ENCODE measurements around the gene LRRC30. TPM values are rescaled to one million over a fixed set of nuclear protein-coding genes. Genes with fewer than 3 reads are reported as not detected.

LRRC30 gene
- total RNA-seq, 1 experiment from 2014 or later, result not detected

DNA sequence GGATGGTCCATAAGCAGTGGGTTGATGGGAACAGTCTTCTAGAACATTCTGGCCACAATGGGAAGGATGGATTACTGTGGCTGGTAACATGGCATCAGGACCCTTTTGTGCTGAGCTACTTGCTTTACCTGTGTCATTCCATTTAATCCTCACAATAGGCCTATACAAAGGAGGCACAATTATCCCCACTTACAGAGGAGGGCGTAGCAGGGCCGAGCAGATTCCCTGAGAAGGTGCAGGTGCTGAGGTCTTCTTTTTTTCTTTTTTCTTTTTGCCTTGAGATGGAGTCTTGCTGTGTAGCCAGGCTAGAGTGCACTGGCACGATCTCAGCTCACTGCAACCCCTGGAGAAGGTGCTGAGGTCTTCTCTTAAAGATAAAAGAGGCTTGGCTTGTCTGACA, 6.7 kb upstream of the LRRC30 start:
- RAD21 ChIA-PET (ENCODE audit: low non-redundant PET in 1 of 2, low total read pairs in 2 of 2, uncharacterized antibody in 2 of 2, unreplicated experiment in 2 of 2), result no interaction called here
- intact Hi-C loops (cut with micrococcal nuclease), result no loop called here
- no peak overlapping the region for H2AFZ ChIP-seq (ENCODE audit: low read depth, low read length, poor library complexity, severe bottlenecking)

More for the DNA sequence above, 6.7 kb upstream of the LRRC30 start:
- ChIA-PET POLR2A (no interaction called here), CTCF (interaction anchor here (0.5 kb wide), 1 partner anchor 567 kb away, joined by 3 read pairs; no protein-coding TSS in a partner anchor)
- H3K9ac ChIP-seq (ENCODE audit: low read length), result no peak overlapping the region
- DNase-seq (ENCODE audit: low read depth, low spot score), result no peak
- no peaks in the 10 kb centered on the region for H3K79me2 ChIP-seq (ENCODE audit: insufficient read depth, low read length)
- H3K27me3 ChIP-seq (ENCODE audit: insufficient read depth, low read length), result no peaks in the 10 kb centered on the region
- peaks cover 0 to 4% of the 10 kb centered on the region in 2 experiments; a peak in 1 of 4 replicates for H3K9me3 ChIP-seq (ENCODE audit: control insufficient read depth in 1 of 2, insufficient read depth in 1 of 2, low read depth in 1 of 2, low read length in 2 of 2)
- H3K27ac ChIP-seq (ENCODE audit: low read depth, low read length), result no peak overlapping the region
- no peaks in the 10 kb centered on the region for H4K20me1 ChIP-seq (ENCODE audit: insufficient read depth)
- TF ChIP-seq ZNF274 (IDR thresholded peaks at IDR 0.05; ENCODE audit: low read depth, low read length), result no peak
- TF ChIP-seq RAD21 (IDR thresholded peaks at IDR 0.05; ENCODE audit: low read depth), result no peak
- TF ChIP-seq ELF1 (IDR thresholded peaks at IDR 0.05; ENCODE audit: borderline replicate concordance, low read depth), result no peak
- no peak for TF ChIP-seq SP1 (IDR thresholded peaks at IDR 0.05; ENCODE audit: low read depth)
- TF ChIP-seq CBX3 (IDR thresholded peaks at IDR 0.05; ENCODE audit: low read depth), result no peak
- TF ChIP-seq SIN3A (IDR thresholded peaks at IDR 0.05; ENCODE audit: low read depth), result no peak
- TF ChIP-seq EGR1 (IDR thresholded peaks at IDR 0.05; ENCODE audit: low read depth), result no peak
- no peak for TF ChIP-seq TCF7L2 (IDR thresholded peaks at IDR 0.05; ENCODE audit: borderline replicate concordance, extremely low read depth, insufficient read depth, insufficient read length)
- TF ChIP-seq, protein P1, sequence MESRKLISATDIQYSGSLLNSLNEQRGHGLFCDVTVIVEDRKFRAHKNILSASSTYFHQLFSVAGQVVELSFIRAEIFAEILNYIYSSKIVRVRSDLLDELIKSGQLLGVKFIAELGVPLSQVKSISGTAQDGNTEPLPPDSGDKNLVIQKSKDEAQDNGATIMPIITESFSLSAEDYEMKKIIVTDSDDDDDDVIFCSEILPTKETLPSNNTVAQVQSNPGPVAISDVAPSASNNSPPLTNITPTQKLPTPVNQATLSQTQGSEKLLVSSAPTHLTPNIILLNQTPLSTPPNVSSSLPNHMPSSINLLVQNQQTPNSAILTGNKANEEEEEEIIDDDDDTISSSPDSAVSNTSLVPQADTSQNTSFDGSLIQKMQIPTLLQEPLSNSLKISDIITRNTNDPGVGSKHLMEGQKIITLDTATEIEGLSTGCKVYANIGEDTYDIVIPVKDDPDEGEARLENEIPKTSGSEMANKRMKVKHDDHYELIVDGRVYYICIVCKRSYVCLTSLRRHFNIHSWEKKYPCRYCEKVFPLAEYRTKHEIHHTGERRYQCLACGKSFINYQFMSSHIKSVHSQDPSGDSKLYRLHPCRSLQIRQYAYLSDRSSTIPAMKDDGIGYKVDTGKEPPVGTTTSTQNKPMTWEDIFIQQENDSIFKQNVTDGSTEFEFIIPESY (IDR thresholded peaks at IDR 0.05; ENCODE audit: extremely low read depth, insufficient replicate concordance, low read length), result no peak
- TF ChIP-seq EZH2phosphoT487 (IDR thresholded peaks at IDR 0.05; ENCODE audit: borderline replicate concordance), result no peak
- TF ChIP-seq, protein P2, sequence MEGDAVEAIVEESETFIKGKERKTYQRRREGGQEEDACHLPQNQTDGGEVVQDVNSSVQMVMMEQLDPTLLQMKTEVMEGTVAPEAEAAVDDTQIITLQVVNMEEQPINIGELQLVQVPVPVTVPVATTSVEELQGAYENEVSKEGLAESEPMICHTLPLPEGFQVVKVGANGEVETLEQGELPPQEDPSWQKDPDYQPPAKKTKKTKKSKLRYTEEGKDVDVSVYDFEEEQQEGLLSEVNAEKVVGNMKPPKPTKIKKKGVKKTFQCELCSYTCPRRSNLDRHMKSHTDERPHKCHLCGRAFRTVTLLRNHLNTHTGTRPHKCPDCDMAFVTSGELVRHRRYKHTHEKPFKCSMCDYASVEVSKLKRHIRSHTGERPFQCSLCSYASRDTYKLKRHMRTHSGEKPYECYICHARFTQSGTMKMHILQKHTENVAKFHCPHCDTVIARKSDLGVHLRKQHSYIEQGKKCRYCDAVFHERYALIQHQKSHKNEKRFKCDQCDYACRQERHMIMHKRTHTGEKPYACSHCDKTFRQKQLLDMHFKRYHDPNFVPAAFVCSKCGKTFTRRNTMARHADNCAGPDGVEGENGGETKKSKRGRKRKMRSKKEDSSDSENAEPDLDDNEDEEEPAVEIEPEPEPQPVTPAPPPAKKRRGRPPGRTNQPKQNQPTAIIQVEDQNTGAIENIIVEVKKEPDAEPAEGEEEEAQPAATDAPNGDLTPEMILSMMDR (IDR thresholded peaks at IDR 0.05 in 2 of 3, conservative IDR thresholded peaks at IDR 0.05 in 1 of 3; ENCODE audit: borderline replicate concordance in 1 of 3, insufficient read depth in 1 of 3, low read depth in 2 of 3, low read length in 2 of 3), result no peak
- TF ChIP-seq, protein P3, sequence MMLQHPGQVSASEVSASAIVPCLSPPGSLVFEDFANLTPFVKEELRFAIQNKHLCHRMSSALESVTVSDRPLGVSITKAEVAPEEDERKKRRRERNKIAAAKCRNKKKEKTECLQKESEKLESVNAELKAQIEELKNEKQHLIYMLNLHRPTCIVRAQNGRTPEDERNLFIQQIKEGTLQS (IDR thresholded peaks at IDR 0.05), result no peak
- no peak for TF ChIP-seq YY1 (IDR thresholded peaks at IDR 0.05; ENCODE audit: extremely low read depth, insufficient replicate concordance, low read depth, low read length)
- no peak for TF ChIP-seq FOSL1 (IDR thresholded peaks at IDR 0.05; ENCODE audit: low read depth)
- TF ChIP-seq, protein P4, sequence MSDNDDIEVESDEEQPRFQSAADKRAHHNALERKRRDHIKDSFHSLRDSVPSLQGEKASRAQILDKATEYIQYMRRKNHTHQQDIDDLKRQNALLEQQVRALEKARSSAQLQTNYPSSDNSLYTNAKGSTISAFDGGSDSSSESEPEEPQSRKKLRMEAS (IDR thresholded peaks at IDR 0.05), result no peak
- TF ChIP-seq EZH2 (IDR thresholded peaks at IDR 0.05), result no peak
- no peak for TF ChIP-seq CEBPB (IDR thresholded peaks at IDR 0.05; ENCODE audit: low read depth)
- no peak for TF ChIP-seq SRF (IDR thresholded peaks at IDR 0.05; ENCODE audit: low read depth)
- H3K4me1 ChIP-seq (ENCODE audit: control insufficient read depth in 1 of 2, insufficient read depth in 2 of 2, low read length in 2 of 2), result no peaks in the 10 kb centered on the region
- ATAC-seq, result no peak
- H3K9me2 ChIP-seq (ENCODE audit: insufficient read depth), result no peaks in the 10 kb centered on the region
- no peaks in the 10 kb centered on the region for H3K36me3 ChIP-seq (ENCODE audit: control insufficient read depth in 1 of 2, insufficient read depth in 2 of 2, low read length in 2 of 2)
- BruUV-seq (replicated peaks), result no TSS peak
- no peak overlapping the region for H3K4me3 ChIP-seq (replicated peaks in 1 of 2; ENCODE audit: low read depth in 1 of 2, low read length in 2 of 2)
- no peak overlapping the region for H3K4me2 ChIP-seq (ENCODE audit: low read length)

Data from HCT116 (cell line).